ENCODE data around the gene DPP6.
A peak's percentile ranks its signal among the peaks of the same experiment; 100 is the strongest.
"Not testable (repeated sequence)": the region's sequence is repeated elsewhere in the genome, so short reads cannot be mapped to it uniquely, and the experiment has no call there.

Gene DPP6

GRCh38 chr7:154918266-154918665 lies 866.1 kb downstream of the DPP6 start:
- no peak for DNase-seq

GRCh38 chr7:154918741-154919140 lies 866.5 kb downstream of the DPP6 start:
- no peak for DNase-seq

GRCh38 chr7:154919344-154920225 lies 867.4 kb downstream of the DPP6 start:
- no peak for DNase-seq

GRCh38 chr7:154922472-154922871 lies 870.3 kb downstream of the DPP6 start:
- DNase-seq, result not testable (repeated sequence)

- peak; percentile 61 for DNase-seq
These were observed 875.5 kb downstream of the DPP6 start for GRCh38 chr7:154927624-154928125.

GRCh38 chr7:154928136-154929005 lies 876.2 kb downstream of the DPP6 start:
- peak; percentile 55 for DNase-seq

GRCh38 chr7:154929006-154929726 lies 877.0 kb downstream of the DPP6 start:
- no peak for DNase-seq

GRCh38 chr7:154931906-154932305 lies 879.7 kb downstream of the DPP6 start:
- no peak for DNase-seq

GRCh38 chr7:154934353-154934952 lies 882.3 kb downstream of the DPP6 start:
- not testable (repeated sequence) for DNase-seq

GRCh38 chr7:154937837-154938236 lies 885.6 kb downstream of the DPP6 start:
- no peak for DNase-seq

GRCh38 chr7:154942691-154943090 lies 890.5 kb downstream of the DPP6 start:
- no peak for DNase-seq

Data from NCI-H1436 treated with DMSO at 0.1 percent for 48 hours (cell line).